GM18861 (cell line): ENCODE measurements around the gene SLC12A7.

Experiments used
- ATAC-seq: cut with Tn5 transposase; IDR thresholded peaks from one replicate; pipeline ENCODE4 v1.9.1; 2021; ENCODE audit not compliant: unreplicated experiment

SLC12A7 gene

DNA sequence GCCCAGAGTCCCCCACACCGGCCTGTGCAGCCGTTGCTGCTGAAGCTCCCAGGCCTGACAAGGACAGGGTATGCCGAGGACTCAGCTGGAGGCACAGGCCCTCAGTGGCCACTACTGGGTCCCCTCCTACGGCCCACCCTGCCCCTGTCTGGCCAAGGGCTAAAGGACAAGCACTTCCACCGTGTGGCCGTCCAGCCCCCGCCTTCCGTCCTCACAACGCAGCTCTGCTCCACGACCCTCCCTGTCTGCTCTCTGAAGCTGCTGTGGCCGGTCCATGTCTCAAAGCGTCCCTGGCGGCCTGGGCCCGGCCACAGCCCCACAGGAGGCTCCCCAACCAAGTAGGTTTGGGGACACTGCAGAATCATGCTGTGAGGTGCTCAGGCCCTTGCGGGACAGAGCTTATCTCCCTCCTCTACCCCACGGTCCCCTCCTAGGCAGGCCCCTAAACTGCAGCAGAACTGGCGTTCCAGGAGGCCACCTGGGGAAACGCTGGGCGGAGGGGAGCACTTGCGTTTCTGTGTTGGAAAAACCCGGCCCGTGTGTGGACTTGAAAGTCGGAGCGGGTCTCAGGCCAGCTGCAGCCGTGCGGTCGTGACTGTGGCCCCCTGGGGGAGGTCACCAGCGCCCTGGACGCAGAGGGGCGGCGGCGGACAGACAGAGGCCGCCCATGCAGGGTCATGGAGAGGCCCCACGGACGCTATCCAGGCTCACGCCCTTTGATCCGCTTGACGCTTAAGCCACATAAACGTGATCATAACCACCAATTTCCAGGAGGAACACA is 57.7 kb downstream of the SLC12A7 start:
- no peak for ATAC-seq

DNA sequence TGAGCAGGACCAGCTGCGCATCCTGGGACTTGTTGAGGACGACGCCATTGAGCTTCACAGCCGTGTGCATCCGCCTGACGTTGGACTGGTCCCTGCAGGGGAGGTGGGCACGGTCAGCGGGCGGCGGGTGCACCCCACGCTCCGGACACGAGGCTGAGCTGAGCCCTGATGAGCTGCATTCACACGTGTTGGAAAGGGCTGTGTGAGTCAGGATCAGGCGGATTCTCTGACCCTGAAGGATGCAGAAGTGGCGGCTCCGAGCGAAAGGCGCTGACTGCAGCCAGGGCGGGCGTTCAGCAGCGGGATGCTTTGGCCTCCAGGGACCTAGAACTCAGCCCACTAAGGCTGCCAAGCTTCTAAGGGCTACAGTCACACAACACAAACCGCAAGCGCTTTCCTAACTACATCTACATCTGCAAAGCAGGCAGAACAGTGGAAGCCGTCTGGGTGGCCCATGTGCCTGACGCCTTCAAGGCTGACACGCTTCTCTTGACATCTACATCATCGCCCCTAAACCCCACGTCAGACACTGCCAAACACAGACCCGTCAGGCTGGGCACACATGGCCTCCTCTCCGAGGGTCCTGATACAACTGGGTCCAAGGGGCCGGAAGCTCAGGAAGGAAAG is 58.4 kb downstream of the SLC12A7 start:
- ATAC-seq = no peak

DNA sequence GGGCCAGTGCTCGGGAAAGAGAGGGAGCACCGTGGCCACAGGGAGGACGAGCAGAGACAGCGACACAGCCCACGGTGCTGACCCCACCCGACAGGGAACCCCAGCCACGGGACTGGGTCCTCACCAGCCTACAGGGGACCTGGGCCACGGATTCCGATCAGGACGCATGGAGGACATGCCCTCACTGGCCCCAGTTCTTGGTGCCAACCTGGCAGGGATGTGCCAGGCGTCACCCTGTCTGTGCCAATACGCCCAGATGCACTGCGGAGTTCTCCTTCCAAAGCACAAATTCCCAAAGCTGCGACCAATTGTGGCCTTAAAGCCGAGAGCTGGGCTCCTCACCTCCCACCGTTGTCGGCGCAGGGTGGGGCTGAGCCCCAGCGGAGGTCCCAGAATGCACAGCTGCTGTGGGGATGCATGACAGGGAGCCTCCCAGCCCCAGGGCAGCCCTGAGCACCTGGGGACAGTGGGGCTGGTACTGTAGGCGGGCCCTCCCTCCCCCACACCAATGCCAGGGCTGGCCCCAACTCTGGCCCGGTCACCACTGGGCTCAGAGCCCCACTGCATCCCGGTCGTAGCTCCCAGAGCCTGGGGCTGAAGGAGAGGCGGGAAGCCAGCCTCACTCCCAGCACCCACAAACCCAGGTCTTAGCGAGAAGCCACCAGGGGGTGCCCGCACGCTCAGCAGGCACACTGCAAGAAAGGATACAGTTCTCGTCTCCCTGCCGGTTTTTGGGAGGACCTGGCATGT is 59.0 kb downstream of the SLC12A7 start:
- ATAC-seq = no peak

DNA sequence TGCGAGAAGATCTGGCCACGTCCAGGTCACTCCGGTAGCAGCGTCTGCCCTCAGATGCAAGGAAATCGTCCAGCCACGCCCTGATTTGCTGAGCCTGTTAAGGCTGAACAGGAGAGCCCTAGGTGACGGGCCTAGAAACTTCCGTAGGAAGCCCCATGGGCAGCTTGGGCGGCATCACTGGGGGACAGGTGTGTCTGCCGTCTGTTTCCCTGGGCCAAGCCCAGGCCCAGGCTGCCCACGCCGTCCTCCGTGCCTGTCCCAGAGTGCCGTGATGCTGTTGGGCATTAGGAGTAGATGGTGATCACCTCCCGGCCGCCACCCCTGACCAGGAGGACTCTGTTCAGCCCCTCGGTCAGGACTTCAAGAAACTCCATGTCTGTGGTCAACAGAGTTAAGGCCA is 59.8 kb downstream of the SLC12A7 start:
- ATAC-seq = no peak

DNA sequence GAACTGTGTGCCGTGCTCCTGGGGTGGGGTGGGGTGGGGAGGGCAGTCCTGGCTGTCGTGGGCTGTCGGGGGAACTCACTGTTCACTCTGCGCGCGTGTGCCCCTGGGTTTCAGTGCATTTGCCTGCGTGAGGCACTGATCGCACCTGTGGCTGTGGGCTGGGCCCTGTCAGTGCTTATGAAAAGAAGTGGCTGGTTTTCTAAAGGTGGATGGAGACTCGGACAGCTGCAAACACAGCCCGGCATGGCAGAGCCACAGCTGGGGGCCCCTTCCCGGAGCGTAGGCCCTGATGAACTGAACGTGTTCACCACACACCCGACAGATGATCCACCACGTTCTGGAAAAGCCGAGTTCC is 60.5 kb downstream of the SLC12A7 start:
- ATAC-seq = no peak

DNA sequence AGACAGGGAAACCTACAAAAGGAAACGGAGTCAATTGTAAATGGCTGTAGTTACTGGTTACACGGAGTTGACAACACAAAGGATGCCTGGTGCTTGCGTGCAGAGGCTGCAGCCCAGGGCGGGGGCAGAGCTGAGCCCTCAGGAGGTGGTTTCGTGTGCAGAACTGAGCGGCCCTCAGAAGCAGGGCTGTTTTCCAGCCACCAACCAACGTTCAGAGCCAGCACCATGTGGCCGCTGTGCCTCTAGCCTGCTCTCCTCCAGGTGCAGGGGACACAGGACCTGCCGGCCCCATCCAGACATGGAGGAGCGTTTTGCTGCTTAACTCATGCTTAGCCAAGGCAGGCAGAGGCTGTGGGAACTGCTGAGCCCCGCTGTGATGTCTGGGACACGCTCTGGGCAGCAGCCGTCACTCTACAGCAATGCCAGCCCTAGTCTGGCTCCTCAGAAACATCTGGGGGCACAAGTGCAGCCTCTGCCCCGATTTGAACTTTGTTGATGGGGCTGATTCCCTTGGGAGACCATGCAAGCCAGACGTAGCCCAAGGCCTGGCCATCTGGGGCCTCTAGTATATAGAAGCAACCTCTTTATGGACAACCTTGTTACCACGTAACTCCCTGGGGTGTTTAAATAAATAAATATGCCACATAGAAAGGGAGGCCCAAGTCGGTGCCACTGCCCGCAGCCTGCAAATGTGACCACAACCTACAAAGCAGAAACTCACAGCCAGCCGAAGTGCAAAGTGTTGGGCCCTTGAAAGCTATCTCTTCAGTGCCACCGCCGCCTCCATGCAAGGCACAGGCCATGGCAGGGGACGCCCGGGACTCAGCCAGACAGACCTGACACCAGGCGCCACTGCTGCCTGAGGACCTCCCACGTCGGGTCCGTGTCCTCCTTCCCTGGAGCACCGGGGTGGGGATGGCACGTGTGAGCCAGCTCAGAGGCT is 61.2 kb downstream of the SLC12A7 start:
- ATAC-seq = no peak

DNA sequence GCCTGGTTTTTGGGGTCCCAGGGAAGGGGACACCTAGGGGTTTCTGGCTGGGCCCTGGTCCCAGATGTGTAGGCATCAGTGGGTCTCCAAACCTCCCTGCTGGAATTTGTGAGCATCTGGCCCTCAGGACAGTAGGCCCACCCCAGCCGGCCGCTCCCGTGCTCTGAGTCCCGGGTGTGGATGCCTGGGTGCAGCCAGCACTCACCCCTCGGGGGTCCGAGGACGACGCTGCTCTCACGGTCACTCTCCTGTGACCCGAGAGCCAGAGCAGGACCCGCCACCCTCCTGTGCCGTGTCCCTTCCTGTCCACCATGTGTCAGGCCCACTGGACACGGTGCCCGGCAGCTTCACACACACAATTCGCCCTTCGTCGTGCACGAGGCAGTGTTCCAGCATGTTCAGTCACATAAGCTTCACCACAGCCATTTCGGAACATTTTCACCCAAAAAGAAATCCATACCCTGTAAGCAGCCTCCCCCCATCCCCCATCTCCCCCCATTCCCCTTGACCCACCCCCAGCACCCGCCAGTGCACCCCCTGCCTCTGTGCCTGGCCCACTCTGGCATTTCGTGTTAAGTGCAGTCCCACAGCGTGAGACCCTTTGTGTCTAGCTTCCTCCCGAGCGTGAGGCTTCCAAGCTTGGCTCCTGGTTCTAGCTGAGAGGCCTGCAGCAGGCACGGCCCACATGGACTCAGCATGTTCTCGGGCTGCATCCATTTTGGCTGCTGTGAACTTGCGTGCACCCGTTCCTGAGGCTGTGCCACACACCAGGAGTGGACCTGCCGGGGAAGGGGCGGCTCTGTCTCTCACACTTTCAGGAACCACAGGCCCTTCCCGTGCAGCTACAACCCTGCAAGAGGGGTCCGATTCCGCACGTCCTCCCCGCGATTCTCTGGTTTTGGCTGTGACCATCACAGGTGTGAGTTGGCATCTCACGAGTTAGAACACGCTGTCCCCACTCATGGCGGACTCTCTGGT is 62.7 kb downstream of the SLC12A7 start:
- ATAC-seq = no peak

DNA sequence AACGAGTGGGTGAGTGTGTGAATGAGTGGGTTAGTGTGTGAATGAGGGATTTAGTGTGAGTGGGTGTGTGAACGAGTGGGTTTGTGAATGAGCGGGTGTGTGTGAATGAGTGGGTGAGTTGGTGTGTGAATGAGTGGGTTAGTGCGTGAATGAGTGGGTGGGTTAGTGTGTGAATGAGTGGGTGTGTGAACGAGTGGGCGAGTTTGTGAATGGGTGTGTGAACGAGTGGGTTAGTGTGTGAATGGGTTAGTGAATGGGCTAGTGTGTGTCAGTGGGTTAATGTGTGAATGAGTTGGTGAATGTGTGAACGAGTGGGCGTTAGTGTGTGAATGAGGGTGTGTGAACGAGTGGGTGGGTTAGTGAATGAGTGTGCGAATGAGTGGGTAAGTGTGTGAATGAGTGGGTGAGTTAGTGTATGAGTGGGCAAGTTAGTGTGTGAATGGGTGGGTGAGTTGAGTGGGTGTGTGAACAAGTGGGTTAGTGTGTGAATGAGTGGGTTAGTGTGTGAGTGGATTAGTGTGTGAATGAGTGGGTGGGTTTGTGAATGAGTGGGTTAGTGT is 63.6 kb downstream of the SLC12A7 start:
- ATAC-seq = no peak

DNA sequence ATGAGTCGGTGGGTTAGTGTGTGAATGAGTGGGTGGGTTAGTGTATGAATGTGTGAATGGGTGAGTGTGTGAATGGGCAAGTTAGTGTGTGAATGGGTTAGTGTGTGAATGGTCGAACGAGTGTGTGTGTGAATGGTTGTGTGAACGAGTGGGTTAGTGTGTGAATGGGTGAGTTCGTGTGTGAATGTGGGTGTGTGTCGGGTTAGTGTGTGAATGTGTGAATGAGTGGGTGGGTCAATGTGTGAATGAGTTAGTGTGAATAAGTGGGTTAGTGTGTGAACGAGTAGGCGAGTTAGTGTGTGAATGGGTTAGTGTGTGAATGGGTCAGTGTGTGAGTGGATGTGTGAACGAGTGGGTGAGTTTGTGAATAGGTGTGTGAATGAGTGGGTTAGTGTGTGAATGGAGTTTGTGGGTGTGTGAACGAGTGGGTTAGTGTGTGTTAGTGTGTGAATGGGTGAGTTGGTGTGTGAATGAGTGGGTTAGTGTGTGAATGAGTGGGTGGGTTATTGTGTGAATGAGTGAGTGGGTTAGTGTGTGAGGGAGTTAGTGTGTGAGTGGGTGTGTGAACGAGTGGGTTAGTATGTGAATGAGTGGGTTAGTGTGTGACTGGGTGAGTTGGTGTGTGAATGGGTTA is 64.4 kb downstream of the SLC12A7 start:
- no peak for ATAC-seq

DNA sequence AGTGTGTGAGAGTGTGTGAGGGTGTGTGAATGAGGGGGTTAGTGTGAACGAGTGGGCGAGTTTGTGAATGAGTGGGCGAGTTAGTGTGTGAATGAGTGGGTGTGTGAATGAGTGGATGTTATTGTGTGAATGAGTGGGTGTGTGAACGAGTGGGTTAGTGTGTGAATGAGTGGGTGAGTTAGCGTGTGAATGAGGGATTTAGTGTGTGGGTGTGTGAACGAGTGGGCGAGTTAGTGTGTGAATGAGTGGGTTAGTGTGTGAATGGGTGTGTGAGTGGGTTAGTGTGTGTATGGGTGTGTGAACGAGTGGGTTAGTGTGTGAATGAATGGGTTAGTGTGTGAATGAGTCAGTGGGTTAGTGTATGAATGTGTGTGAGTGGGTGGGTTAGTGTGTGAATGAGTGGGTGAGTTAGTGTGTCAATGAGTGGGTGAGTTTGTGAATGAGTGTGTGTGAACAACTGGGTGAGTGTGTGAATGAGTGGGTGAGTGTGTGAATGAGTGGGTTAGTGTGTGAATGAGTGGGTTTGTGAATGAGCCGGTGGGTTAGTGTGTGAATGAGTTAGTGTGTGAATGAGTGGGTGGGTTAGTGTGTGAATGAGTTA is 65.8 kb downstream of the SLC12A7 start:
- no peak for ATAC-seq

DNA sequence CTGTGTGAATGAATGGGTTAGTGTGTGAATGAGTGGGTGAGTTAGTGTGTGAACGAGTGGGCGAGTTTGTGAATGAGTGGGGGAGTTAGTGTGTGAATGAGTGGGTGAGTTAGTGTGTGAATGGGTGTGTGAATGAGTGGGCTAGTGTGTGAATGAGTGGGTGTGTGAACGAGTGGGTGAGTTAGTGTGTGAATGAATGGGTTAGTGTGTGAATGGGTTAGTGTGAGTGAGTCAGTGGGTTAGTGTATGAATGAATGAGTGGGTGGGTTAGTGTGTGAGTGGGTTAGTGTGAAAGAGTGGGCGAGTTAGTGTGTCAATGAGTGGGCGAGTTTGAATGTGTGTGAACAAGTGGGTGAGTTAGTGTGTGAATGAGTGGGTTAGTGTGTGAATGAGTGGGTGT is 67.7 kb downstream of the SLC12A7 start:
- ATAC-seq = no peak

DNA sequence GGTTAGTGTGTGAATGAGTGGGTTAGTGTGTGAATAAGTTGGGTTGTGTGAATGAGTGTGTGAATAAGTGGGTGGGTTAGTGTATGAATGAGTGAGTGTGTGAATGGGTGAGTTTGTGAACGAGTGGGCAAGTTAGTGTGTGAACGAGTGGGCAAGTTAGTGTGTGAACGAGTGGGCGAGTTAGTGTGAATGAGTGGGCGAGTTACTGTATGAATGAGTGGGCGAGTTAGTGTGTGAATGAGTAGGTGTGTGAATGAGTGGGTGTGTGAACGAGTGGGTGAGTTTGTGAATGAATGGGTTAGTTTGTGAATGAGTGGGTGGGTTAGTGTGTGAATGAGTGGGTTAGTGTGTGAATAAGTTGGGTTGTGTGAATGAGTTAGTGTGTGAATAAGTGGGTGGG is 68.5 kb downstream of the SLC12A7 start:
- ATAC-seq = no peak

DNA sequence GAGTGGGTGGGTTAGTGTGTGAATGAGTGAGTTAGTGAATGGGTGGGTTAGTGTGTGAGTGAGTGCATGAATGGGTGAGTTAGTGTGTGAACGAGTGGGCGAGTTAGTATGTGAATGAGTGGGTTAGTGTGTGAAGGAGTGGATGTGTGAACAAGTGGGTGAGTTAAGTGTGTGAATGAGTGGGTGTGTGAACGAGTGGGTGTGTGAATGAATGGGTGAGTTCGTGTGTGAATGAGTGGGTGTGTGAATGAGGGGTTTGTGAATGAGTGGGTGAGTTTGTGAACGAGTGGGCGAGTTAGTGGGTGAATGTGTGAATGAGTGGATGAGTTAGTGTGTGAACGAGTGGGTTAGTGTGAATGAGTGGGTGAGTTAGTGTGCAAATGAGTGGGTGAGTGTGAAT is 69.2 kb downstream of the SLC12A7 start:
- ATAC-seq = no peak

DNA sequence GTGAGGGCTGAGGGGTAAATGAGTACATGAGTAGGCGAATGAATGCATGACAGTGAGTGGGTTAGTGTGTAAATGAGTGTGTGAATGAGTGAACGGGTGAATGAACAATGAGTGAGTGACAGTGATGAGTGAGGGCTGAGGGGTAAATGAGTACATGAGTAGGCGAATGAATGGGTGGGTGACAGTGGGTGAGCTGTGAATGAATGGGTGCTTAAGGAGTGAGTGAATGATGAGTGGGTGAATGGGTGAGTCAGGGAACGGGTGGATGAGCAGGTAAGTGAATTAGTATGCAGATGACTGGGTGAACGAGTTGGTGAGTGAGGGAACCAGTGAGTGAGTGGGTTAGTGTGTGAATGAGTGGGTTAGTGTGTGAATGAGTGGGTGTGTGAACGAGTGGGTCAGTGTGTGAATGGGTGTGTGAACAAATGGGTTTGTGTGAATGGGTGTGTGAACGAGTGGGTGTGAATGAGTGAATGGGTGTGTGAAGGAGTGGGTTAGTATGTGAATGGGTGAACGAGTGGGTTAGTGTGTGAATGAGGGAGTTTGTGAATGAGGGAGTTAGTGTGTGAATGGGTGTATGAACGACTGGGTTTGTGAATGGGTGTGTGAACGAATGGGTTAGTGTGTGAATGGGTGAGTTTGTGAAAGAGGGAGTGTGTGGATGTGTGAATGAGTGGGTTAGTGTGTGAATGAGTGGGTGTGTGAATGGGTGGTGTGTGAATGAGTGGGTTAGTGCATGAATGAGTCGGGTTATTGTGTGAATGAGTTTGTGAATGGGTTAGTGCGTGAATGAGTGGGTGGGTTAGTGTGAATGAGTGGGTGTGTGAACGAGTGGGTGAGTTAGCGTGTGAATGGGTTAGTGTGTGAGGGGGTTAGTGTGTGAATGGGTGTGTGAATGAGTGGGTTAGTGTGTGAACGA is 70.4 kb downstream of the SLC12A7 start:
- ATAC-seq = no peak

DNA sequence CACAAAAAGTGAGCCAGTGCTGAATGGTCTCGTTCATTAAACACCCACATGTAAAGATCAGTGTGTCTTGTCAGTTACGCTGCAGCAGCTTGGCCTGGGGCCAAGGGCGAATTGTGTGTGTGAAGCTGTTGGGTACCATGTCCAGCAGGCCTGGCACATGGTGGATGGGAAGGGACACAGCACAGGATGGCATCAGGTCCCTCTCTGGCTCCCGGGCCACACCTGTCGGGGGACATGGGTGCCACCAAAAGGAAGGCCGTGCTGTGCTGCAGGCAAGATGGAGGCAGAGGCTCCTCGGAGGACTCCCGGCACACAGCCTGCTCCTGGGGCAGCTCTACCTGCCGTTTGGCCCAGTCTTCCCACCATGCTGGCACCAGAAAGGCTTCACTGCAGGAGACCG is 71.3 kb downstream of the SLC12A7 start:
- ATAC-seq = no peak

DNA sequence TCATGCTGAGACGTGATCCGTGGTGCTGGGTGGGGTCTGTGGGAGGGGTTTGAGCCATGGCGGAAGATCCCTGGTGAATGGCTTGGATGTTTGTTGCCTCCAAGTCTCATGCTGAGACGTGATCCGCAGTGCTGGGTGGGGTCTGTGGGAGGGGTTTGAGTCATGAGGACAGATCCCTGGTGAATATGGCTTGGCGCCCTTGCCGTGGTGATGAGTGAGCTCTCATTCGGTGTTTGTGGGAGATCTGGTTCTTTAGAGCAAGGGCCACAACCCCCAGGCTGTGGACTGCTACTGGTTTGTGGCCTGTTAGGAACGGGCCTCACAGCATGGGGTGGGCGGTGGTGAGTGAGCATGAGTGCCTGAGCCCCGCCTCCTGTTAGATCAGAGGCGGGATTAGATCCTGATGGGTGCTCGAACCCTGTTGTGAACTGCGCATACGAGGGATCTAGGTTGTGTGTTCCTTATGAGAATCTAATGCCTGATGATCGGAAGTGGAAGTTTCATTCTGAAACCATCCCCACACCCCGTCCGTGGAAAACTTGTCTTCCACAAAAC is 72.1 kb downstream of the SLC12A7 start:
- no peak for ATAC-seq

DNA sequence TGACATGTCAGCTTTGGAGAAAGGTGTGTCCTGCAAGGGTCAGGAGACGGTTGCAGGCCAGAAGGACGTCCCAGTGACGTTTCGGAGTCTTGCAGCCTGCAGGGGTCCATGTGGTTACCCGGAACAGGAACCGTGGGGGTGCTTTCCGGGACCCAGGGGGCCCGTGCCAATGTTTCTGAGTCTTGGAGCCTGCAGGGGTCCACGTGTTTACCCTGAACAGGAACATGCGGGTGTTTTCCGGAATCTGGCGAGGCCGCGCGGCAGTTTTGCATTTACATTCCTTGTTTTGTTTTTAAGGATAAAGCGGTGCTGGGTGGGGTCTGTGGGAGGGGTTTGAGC is 72.7 kb downstream of the SLC12A7 start:
- ATAC-seq = no peak
